Kidney capillary endothelial cell (primary cell): ENCODE data around the gene DDX49.
"Not testable (repeated sequence)": the region's sequence is repeated elsewhere in the genome, so short reads cannot be mapped to it uniquely, and the experiment has no call there.

Experiments
- DNase-seq: peaks from one replicate; pipeline ENCODE4 v3.0.0-alpha.2; 2018; ENCODE audit warnings: low spot score

DDX49 gene

DNA sequence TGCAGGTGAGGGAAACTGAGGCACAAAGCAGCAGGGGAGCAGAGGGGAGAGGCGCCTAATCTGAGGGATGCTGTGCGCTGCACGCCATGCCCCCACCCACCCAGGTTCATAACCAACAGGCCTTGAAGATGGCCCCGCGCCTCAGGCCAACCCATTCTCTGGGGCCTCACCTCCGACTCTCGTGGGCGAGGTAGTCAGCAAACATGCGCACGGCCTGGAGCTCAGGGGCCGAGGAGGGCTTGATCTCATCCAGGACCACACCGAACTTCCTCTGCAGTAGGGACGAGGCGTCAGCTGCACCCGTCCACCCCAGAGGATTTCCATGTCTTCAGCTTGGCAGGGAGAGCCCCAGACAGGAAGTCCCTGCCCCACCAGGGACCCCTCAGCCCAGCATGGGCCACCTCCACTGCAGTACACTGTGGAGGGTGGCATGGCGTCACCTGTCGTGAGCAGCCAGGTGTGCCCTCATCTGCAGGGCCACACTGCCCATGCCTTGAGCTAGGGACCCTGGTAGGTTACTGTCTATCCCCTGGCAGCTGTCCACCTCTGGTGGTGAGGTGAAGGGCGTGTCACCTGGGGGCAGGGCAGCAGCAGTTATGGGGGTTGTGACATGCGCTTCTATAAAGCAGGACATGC lies 8.6 kb upstream of the DDX49 start:
- no peak for DNase-seq

DNA sequence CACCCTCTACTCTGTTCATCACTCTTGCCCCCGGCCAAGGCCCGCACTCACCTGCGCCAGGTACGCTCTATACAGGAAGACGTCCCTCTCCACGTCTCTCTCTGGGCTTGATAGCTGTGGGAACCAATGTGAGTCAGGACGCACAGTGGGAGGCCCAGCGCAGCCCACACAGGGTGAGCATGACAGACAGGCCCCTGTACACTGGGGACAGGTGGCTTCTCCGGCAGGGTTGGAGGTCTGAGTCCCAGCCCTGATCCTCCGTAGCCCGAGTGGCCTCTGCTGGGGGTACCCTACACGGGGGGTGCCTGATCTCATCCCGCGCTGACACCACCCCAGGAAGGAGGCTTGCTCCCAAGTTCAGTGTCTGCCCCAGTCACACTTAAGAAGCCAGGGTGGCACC lies 6.6 kb upstream of the DDX49 start:
- no peak for DNase-seq

DNA sequence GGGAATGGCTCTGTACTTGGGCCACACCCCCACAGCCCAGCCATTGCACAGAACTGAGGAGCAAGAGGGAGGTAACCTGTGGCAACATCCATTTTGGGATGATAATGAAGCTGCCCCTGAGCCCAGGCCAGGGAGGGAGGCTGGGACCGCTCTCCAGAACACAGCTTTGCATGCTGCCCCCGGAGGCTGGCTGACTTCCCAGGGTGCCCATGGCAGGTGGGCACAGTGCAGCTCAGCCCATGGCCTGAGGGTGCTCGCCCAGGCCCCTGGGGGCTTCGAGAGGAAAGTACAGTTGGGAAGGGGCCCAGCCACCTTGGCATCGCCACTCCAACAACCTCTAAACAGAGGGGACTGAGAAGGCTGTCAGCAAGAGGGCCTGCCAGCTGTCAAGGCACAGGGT lies 6.0 kb upstream of the DDX49 start:
- DNase-seq, result no peak

DNA sequence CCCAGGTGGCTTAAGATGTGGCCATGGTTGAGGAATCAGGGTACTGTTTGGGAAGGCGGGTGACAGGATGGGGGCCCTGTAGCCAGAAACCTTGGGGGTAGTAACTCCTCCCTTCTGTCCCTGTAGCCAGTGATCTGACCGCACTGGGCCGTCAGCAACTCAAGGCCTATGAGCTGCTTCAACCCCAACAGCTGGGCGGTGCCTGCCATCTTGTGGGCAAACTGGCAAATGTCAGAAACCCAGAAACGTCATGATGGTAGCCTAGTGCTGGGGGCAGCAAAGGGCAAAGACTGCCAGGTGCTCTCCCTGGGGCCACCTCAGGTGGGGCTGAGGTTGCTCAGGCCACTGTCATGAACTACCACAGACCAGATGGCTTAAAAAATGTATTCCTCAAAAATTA lies 3.9 kb upstream of the DDX49 start:
- DNase-seq, result peak; percentile 40

DNA sequence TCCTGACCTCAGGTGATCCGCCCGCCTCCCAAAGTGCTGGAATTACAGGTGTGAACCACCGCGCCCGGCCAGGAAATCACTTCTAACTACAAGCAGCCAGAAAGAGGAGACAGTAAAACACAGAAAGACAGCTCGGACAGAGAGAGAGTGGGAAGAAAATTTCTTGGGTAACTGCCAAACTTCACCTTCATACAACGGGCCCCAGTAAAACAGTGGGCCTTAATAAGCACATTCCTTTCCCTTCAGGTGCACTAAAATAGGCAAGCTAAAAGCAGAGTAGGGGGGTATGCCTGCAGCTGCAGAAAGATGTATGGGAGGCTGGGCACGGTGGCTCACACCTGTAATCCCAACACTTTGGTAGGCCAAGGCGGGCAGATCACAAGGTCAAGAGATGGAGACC lies 1.9 kb upstream of the DDX49 start:
- not testable (repeated sequence) for DNase-seq

DNA sequence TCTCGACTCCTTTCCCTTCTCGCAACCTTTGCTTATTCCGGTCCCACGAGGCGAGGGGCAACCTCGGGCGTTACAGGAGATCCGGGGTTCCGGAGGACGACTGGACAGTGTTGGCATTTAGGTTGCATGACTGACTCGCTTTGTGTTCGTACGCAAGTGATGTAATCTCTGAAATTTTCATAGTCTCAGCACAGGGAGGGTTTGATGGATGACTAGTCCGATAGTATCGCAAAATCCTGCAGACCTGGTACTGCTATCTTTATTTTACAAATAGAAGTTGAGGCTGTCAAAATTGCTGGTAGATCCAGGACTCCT lies 342 bp downstream of the DDX49 start:
- no peak for DNase-seq

DNA sequence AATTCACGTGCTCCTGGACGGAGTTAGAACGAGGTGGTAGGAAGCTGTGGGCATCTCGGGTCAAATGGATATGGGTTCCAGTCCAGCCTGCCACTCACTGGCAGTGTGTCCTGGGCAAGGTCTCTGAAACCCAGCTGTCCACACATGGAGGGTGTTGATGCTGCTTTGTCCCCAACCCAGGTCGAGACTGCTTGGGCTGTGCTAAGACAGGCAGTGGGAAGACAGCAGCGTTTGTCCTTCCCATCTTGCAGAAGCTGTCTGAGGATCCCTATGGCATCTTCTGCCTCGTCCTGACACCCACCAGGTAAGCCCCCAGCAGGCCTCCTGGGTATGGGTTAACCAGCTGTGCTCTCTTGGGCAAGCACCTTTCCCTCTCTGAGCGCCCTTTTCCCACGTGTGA lies 885 bp downstream of the DDX49 start:
- DNase-seq, result no peak

DNA sequence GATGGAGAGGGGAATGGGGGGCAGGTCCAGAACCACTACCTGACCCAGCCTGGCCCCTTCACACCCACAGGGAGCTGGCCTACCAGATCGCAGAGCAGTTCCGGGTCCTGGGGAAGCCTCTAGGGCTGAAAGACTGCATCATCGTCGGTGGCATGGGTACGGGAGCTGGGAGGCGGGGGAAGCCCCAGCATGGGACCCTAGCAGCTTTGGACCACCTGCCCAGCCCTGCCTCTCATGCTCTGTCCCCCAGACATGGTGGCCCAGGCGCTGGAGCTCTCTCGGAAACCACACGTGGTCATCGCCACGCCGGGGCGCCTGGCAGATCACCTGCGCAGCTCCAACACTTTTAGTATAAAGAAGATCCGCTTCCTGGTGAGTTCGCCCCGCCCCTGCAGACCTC lies 2.1 kb downstream of the DDX49 start:
- DNase-seq, result no peak

DNA sequence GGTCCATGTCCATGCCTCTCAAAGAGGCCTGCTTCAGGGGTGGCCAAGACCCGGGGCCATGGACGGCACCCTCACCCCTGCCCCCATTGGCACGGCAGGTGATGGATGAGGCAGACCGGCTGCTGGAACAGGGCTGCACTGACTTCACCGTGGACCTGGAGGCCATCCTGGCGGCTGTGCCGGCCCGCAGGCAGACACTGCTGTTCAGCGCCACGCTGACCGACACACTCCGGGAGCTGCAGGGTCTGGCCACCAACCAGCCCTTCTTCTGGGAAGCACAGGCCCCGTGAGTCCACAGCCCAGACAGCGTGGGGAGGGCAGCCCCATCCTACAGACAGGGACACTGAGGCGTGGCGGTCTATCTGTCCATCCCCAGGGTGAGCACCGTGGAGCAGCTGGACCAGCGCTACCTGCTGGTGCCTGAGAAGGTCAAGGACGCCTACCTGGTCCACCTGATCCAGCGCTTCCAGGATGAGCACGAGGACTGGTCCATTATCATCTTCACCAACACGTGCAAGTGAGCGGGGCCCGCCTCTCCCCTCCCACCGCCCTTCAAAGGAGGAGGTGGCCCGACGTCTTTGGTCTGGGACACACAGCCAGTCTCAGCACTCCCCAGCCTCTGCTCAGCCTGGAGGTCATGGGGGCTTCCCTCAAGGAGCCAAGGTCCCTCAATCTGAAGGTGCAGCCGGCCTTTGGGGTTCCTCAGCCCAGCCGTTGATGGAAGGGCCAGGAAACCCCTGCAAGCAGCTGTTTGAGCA lies 2.9 kb downstream of the DDX49 start:
- DNase-seq, result no peak

DNA sequence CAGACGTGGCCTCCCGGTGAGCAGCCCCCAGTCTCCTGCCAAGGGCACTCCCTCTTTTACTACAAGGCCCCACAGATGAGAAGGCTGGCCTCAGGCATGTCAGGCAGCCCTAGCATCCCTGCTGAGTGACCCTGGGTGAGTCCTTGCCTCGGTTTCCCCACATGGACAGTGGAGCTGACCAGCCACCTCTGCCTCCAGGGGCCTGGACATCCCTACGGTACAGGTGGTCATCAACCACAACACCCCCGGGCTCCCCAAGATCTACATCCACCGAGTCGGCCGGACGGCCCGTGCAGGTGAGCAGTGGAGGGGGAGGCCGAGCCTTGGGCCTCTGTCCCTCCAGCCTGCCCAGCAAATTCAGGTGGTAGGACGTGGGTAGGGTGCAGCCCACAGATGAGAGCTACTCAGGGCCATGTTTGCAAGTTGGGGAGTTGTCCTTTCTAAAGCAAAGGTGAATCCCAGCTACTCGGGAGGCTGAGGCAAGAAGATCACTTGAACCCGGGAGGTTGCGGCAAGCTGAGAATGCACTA lies 5.2 kb downstream of the DDX49 start:
- DNase-seq, result no peak

DNA sequence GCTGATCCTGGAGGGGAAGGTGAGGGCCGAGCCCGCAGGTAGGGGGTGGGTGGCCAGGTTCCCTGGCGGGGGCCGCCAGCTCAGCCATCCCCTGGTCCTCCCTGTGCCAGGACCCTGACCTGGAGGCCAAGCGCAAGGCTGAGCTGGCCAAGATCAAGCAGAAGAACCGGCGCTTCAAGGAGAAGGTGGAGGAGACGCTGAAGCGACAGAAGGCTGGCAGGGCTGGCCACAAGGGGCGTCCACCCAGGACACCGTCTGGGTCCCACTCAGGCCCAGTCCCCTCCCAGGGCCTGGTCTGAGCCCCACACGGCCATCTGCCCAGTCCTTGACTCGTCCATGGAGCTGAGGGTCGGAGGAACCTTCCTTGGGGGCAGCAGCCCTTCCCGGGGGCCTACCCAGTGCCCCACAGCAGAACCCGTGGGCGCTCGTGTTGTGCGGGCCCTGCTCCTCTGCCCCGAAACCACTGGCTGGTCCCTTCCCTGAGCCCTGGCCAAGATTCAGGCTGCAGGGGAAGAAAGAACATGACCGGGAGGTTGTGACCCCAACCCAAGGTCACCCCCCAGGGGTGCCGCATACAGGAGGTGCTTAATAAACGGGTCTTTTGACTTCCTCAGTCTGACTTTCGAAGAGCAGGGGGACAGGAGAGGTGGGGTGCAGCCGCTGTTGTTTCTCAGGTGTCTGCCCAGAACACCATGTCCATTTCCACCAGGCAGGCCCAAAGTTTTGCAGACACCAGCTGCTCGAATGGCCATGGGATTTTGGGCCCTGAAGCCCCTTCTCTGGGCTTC lies 8.7 kb downstream of the DDX49 start:
- DNase-seq, result no peak

DNA sequence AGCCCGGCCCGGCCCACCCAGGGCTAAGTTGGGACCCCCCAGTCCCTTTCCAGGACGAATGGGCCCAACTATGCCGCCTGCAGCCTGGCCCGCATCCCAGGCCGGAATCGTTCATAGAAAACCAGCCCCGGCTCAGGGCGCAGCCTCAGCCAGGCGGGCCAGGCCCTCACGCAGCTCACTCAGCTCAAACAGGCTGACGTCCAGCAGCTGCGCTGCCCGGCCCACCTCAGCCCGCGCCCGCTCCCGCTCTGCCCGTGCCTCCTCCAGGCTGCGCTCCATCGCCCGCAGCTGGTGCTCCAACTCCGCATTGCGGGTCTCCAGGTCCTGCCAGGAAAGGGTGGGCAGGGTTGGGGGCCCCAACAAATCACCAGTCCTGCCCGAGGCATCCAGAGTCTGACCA lies 9.8 kb downstream of the DDX49 start:
- DNase-seq, result no peak

DNA sequence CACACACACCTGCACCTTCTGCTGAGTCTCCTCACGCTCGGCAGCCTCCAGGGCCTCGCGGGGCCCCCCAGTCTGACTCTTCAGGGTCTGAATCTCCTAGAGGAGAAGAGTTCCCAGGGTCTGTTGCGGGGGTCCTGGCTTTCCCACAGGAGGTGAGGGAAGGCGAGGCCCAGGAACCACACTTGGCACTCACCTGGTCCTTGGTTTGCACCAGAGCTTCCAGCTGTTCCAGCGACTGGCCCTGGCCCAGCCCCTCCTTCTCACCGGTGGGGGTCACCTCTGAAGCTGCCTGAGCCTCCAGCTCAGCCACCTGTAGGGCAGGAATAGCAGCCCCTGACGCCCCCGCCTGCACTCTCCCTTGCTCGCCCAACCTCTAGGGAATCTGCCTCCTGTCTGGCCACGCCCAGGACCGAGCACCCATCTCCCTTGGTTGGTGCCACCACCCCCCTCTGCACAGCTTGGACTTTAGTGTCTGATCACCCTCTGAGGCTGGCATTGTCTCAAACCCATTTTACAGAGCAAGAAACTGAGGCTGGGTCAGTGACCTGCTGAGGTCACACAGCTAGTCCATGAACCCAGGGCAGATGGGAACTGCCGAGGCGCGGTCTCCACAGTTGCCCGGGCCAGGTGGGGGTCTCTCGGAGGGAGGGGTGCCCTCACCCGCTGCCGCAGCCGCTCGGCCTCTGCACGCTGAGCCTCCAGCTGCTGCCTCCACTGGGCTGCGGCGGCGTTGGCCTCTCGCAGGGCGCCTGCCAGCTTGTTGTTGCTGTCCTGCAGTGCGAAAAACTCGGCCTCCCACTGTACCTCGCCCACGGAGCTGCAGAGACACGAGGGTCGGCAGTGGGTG lies 12.0 kb downstream of the DDX49 start:
- no peak for DNase-seq

DNA sequence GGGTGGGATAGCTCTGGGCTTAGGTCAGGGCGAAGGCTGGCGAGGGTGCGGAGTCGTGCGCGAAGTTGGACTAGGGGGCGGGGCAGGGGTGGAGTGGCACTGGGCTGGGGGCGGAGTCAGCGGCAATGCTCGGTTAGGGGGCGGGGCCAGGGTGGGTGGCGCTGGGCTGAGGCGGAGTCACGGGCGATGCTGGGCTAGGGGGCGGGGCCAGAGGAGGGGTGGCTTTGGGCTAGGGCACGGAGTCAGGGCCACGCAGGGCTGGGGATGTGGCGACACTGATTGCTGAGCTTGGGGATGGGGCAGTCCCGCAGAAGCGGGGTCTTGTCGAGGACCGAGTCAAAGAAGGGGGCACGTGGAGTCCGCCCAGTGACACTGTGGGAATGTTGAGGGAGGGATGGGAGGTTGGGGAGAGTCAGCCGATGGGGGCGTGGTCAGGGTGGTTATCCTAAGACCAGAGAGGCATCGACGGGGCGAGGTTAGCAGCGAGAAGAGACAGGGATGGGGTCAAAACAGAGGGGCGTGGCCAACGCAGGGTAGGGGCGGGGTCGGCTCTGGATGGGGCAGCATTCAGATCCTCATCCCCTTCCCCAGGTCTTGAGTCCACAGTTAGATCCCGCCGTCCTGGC lies 12.8 kb downstream of the DDX49 start:
- no peak for DNase-seq

DNA sequence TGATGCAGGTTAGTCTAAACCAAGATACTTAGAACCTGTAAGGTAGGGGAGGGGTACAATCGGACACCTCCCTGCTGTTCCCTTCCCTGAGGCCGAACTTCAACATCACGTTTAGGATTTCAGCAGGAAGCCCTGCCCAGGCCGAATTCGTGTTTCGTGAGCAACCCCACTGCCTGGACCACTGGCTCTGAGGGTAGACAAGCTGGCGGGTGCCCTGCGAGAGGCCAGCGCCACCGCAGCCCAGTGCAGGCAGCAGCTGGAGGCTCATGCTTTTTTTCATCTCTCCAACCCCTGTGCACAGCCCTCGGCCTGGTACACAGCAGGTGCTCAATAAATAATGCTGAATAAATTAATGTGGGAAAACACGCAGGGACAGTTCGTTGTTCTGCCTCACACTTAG lies 13.8 kb downstream of the DDX49 start:
- no peak for DNase-seq

DNA sequence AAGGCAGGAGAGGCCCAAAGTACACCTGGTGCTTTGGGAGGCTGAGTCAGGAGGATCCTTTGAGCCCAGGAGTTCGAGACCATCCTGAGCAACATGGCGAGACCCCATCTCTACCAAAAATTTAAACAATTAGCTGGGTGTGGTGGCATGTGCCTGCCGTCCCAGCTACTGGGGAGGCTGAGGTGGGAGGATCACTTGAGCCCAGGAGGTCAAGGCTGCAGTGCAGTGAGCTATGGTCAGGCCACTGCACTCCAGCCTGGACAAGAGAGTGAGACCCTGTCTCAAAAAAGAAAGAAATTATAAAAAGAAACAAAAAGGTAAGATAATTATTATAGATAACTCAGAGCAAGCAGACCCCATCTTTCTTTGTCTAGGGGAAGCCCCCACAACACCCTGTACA lies 19.6 kb downstream of the DDX49 start:
- DNase-seq, result no peak

DNA sequence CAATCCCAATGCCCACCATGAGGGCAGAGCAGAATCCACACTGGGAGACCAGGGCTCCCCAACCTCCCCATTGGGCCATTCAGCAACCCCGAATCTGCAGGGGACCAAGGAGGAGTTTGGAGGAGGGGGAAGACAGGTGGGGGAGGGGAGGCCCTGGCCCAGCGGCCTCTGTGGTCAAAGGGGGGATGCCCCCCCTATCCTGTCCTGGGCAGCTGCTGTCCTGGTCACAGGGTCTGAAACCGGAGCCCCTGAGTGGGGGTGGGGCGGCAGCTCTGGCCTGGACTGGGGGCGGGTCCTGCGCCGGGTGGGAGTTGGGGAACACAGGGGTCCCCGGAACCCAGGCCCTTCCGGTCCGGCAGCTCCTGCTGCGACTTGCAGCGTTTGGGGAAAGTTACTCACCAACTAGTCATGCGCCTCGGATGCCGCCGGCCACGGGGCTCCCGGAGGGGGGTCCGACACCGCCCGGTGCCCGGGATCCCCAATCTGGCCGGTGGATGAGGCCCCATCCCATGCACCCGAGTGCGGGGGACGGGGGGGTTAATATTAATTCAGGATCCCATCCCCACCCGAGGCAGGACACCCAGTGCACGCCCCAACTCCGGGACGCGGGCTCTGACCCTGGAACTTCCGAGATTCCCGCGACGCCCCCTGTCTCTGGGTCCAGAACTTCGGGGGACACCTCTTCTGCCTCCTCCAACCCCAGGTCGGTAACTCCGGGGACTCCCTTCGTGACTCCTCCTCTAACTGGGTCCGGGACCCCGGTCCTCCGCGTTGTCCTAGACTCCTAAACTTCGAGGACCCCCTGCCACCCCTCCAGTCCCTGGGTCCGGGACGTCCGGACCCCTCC lies 20.6 kb downstream of the DDX49 start:
- DNase-seq, result no peak

DNA sequence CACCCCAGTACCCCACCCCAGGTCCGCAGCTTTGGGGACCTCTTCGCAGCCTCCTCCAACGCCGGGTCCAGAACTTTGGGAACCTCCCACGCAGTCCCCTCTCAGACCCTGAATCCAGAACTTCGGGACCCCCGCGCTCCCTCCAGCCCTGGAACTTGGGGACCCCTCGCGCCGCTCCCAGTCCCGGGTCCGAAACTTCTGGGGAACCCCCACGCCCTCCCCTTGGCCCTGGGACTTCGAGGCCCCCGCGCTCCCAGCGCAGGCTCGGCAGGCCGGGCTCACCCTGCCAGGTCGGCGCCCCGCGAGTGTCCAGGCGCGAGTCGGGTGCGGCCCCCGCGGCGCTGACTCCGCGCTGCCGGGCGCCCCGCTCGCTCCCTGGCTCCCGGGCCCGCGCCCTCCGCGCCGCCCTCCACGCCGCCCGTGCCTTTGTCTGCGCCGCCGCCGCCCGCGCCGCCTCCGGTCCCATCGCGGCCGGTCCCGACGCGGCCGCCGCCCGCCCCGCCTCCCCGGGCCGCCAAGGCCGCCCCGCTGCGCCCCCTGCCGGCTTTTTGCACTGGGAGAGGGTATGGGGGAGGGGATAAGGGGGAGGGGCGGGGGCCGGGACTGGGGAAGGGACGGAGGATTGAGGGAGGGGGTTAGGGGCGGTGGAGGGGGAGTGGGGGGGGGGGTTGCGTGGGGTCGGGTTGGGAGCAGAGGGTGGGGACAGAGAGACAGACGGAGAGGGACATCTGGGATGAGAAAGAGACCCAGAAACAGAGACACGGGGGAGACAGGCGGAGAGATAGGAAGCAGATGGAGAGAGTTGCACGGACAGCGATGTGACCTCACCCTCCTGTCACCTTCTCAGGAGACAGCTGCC lies 21.5 kb downstream of the DDX49 start, which contains the start of gene HOMER3:
HOMER3 (minus strand) TSS at position 449 of the 859 bp plus-strand sequence. CDS start 2,235 bp downstream, outside the sequence.
- peak; percentile 53 for DNase-seq

DNA sequence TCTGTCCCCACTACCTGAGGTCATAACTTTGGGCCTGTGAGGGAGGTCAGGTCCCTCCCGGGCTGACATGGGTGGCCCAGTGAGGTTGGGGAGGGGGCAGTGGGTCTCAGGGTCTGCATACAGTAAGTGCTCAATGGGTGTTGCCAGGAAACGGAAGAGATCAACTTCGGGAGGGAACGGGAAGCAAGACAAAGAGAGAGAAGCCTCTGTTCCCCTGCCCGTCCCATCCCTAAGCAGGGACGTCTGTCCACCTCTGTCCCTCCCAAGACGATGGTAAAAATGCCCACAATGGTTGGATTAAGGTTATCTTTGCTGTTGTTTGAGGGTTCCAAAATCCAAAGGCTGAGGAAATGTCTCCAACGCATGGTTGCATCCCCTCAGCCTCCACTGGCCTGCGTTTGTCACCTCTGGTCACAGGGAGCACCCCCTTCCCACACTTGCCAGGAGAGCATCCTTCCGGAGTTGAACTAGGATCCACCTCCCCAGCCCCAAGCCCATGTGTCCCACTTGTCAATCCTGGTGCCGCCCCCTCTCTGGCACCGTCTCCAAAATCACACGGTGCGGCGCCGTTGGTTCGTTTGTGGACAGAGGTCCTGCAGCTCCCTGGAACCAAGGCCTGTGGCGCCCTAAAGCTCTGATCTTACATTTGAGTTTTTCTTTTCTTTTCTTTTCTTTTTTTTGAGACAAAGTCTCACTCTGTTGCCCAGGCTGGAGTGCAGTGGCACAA lies 22.3 kb downstream of the DDX49 start:
- DNase-seq, result no peak
